Stimulated activated CD8-positive, alpha-beta memory T cell treated with anti-CD3 and anti-CD28 coated beads, Interleukin-4, amount 100 ng/mL, for 1 hour (primary cell): ENCODE data around the gene UGT1A8.
"Not testable (repeated sequence)": the region's sequence is repeated elsewhere in the genome, so short reads cannot be mapped to it uniquely, and the experiment has no call there.

Source experiments
- DNase-seq, 2 donors: peaks; one replicate each; pipeline ENCODE4 v3.0.0-alpha.2; 2020; ENCODE audit warnings: low read depth in 2 of 2, low spot score in 1 of 2

UGT1A8 gene

DNA sequence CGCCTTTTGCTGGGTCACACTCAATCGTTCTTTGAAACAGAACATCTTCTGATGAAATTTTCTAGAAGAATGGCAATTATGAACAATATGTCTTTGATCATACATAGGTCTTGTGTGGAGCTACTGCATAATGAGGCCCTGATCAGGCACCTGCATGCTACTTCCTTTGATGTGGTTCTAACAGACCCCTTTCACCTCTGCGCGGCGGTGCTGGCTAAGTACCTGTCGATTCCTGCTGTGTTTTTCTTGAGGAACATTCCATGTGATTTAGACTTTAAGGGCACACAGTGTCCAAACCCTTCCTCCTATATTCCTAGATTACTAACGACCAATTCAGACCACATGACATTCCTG lies 95.8 kb downstream of the UGT1A8 start:
- DNase-seq: no peak

DNA sequence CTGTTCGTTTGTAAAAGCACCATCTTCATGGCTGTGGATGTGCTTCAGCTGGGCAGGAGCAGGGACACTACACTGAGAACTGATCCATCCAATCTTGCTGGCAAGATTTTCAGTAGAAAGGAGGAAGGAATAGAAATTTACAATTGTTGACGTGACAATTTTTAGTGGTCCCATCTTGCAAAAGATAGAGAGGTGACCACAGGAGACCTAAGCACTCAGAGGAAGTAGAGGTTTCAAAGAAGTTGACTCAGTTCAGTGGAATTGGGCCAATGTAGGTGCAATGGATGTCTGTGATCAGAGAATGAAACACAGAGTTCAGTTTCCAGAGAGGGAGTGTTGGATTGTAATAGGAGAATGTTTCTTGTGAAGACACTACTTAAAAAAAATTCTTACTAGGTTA lies 96.7 kb downstream of the UGT1A8 start:
- DNase-seq: no peak

DNA sequence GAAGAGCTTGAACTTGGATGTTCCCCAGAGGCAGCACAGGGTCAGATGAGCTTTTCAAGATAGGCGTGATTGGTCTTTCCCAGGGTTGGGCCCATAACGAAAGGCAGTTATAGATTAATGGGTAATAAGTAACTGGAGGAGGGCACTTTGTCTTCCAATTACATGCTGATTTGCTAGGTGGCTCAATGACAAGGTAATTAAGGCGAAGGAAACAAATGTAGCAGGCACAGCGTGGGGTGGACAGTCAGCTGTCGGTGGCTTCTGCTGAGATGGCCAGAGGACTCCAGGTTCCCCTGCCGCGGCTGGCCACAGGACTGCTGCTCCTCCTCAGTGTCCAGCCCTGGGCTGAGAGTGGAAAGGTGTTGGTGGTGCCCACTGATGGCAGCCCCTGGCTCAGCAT lies 101.1 kb downstream of the UGT1A8 start, which contains the start of gene UGT1A4:
TSS of gene UGT1A4 (plus strand) at position 185 of the 400 bp plus-strand sequence. CDS start at position 270, 85 bp downstream.
- no peak for DNase-seq

DNA sequence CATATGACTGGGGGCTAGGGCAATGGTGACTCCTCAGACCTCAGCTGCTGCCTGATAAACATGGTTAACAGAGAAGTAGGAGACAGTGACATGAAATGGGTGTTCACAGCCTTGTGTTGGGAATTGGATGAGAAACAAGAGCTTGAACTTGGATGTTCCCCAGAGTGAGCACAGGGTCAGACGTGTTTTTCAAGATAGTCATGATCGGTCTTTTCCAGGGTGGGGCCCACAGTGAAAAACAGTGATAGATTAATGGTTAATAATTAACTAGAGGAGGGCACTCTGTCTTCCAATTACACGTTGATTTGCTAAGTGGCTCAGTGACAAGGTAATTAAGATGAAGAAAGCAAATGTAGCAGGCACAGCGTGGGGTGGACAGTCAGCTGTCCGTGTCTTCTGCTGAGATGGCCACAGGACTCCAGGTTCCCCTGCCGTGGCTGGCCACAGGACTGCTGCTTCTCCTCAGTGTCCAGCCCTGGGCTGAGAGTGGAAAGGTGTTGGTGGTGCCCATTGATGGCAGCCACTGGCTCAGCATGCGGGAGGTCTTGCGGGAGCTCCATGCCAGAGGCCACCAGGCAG lies 111.4 kb downstream of the UGT1A8 start, which contains the start of gene UGT1A3:
TSS of gene UGT1A3 (plus strand) at position 320 of the 579 bp plus-strand sequence. CDS start at position 405, 85 bp downstream.
- no peak for DNase-seq

DNA sequence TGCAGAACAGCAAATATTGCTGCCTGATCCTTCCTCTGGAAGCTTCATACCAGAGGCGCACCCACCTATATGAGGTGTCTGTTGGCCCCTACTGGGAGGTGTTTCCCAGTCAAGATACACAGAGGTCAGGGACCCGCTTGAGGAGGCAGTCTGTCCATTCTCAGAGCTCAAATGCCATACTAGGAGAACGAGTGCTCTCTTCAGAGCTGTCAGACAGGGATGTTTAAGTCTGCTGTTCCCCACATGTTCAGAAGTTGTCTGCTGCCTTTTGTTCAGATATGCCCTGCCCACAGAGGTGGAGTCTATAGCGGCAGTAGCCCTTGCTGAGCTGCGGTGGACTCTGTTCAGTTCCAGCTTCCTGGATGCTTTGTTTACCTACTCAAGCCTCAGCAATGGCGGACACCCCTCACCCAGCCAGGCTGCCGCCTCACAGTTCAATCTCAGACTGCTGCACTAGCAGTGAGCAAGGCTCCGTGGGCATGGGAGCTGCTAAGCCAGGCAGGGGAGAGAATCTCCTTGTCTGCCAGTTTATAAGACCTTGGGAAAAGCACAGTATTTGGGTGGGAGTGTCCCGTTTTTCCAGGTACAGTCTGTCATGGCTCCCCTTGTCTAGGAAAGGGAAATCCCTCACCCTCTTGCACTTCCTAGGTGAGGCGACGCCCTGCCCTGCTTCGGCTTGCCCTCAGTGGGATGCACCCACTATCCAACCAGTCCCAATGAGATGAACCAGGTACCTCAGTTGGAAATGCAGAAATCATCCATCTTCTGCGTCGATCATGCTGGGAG lies 119.6 kb downstream of the UGT1A8 start:
- not testable (repeated sequence) for DNase-seq

DNA sequence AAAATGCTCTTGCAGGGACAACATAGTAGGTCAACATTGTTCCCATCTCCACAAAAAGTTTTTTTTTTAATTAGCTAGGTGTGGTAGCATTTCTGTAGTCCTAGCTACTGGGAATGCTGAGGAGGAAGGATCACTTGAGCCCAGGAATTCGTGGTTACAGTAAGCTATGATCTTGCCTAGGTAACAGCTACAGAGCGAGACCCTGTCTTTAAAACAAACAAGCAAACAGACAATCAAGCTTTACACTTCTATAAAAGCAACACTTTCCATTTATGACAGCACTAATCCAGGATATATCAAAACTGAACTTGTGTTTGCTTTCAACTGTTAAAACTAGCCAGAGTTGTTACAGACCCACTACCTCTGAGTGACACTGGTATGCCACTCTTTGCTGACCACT lies 123.4 kb downstream of the UGT1A8 start:
- DNase-seq: no peak

DNA sequence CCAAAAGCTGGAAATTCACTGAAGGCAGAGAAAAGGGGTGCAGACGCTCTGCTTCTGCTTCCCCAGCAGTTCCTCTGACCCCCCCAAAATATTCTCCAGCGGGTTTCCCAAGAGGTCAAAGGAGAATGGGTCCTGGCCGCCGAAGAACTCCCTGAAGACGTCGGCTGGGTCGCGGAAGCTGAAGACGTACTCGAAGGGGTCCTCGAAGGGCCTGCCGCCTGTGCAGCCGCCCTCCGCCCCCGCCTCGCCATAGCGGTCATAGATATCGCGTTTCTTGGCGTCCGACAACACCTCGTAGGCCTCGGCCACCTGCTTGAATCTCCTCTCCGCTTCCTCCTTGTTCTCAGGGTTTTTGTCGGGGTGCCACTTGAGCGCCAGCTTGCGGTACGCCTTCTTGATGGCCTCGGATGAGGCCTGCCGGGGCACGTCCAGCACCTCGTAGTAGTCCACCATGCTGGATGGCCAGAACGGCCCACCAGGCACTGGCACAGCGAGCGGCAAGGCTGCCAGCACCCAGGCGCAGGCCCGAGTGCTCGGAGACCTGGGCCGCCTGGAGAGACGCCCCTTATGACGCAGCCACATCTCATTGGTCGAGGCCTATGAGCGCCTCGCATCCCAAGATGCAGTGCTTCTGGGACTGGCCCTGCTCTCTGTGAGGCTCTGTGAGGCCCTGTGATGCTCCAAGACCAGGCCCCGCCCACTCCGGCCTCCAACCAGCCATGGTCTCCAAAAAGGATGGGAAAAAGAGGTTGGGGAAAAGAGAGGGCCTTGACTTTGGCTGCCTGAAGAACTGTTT lies 126.2 kb downstream of the UGT1A8 start:
- no peak for DNase-seq

DNA sequence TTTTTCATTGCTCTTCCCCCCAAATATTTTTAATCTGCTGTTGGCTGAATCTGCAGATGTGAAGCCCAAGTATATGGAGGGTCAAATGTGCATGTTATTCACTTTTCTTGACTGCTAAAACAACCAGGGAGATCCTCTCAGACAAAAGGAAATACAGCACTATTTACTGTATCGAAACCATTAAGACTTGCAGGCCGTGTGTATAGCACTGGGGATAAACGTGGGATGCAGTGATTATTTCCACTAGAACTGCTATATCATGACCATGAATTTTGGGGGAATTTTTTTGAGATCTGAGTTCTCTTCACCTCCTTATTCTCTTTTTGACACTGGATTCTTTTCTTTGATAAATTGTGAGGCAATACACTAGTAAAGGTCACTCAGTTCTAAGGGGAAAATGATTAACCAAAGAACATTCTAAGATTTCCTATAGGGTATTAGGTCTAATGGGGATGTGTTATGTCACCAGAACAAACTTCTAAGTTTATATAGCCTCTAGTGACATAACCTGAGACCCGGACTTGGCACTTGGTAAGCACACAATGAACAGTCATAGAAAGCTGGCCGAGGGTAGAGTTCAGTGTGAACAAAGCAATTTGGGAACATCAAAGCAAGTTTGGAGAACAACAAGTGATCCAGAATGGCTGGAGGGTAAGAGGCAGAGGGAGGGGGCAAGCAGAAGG lies 127.8 kb downstream of the UGT1A8 start:
- DNase-seq: no peak

DNA sequence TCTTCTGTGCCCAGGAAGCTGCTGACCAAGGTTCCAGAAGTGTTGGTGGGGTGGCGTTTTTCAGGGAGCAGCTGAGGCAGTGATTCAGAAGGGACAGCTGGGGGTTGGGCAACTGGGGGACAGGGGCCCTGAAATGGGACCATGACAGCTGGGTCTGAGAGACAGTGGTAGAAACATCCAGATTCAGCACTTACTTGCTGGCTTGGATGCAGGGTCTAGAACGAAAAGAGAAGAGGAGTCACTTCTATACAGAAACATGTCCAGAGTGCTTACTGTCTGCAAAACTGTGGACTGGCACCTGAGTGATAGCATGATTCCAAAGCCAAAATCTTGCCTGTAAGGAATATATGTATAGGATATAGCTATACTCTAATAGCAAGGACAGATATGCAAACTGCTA lies 128.4 kb downstream of the UGT1A8 start:
- DNase-seq: not testable (repeated sequence)

DNA sequence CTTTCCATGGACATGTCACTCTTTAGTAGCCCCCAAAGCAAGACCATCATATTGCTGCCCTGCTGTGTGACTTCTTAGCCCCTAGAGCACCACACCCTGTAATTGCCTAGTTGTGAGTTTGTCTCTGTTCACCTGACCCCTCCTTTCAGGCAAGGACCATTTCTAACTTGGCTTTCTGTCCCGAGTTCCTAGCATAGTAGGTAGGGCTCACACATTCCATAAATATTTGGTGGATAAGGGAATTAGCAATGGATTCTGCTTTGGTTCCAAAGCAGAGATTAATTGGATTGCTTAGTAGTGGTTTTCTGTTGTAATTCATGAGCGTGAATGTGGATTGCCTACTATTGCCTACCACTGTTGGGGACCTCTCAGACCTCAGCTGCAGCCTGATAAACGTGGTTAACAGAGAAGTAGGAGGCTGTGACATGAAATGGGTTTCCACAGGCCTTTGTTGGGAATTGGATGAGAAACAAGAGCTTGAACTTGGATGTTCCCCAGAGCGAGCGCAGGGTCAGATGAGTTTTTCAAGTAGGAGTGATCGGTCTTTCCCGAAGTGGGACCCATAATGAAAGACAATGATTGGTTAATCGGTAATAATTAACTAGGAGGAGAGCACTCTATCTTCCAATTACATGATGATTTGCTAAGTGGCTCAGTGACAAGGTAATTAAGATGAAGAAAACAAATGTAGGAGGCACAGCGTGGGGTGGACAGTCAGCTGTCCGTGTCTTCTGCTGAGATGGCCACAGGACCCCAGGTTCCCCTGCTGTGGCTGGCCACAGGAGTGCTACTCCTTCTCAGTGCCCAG lies 129.2 kb downstream of the UGT1A8 start:
- no peak for DNase-seq

DNA sequence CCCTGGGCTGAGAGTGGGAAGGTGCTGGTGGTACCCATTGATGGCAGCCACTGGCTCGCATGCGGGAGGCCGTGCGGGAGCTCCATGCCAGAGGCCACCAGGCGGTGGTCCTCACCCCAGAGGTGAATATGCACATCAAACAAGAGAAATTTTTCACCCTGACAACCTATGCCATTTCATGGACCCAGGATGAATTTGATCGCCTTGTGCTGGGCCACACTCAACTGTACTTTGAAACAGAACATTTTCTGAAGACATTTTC lies 129.8 kb downstream of the UGT1A8 start:
- no peak for DNase-seq

DNA sequence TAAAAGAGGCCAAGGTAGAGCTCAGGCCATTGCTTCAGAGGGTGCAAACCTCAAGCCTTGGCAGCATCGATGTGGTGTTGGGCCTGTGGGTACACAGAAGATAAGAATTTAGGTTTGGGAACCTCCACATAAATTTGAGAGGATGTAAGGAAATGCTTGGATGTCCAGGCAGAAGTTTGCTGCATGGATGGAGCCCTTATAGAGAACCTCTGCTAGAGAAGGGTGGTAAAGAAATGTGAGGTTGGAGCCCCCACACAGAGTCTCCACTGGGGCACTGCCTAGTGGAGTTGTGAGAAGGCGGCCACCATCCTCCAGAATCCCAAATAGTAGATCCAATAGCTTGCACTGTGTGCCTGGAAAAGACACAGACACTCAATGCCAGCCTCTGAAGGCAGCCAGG lies 133.3 kb downstream of the UGT1A8 start:
- not testable (repeated sequence) for DNase-seq

DNA sequence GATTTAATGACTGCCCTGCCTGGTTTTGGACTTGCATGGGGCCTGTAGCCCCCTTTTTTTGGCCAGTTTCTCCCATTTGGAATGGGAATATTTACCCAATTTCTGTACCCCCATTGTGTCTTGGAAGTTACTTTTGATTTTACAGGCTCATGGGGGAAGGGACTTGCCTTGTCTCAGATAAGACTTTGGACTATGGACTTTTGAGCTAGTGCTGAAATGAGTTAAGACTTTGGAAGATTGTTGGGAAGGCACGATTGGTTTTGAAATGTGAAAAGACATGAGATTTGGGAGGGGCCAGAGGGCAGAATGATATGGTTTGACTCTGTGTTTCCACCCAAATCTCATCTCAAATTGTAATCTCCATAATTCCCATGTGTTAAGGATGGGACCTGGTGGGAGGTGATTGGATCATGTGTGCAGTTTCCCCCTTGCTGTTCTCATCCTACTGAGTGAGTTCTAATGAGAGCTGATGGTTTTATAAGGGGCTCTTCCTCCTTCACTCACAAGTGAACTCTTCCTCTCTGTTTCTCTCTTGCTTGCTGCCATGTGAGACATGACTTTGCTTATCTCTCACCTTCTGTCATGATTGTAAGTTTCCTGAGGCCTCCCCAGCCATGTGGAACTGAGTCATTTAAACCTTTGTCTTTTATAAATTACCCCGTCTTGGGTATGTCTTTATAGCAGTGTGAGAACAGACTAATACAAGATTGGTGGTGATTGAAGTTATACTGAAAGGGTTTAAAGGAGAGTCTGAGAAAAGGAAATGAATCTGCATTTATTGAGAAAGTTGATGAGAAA lies 134.0 kb downstream of the UGT1A8 start:
- not testable (repeated sequence) for DNase-seq

DNA sequence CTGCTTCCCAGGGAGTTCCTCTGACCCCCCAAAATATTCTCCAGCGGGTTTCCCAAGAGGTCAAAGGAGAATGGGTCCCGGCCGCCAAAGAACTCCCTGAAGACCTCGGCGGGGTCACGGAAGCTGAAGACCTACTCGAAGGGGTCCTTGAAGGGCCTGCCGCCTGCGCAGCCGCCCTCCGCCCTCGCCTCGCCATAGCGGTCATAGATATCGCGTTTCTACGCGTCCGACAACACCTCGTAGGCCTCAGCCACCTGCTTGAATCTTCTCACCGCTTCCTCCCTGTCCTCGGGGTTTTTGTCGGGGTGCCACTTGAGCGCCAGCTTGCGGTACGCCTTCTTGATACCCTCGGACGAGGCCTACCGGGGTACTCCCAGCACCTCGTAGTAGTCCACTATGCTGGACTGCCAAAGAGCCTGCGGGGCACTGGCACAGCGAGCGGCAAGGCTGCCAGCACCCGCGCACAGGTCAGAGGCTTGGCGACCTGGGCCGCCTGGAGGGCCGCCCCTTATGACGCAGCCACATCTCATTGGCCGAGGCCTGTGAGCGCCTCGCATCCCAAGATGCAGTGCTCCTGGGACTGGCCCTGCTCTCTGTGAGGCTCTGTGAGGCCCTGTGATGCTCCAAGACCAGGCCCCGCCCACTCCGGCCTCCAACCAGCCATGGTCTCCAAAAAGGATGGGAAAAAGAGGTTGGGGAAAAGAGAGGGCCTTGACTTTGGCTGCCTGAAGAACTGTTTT lies 137.6 kb downstream of the UGT1A8 start:
- no peak for DNase-seq

DNA sequence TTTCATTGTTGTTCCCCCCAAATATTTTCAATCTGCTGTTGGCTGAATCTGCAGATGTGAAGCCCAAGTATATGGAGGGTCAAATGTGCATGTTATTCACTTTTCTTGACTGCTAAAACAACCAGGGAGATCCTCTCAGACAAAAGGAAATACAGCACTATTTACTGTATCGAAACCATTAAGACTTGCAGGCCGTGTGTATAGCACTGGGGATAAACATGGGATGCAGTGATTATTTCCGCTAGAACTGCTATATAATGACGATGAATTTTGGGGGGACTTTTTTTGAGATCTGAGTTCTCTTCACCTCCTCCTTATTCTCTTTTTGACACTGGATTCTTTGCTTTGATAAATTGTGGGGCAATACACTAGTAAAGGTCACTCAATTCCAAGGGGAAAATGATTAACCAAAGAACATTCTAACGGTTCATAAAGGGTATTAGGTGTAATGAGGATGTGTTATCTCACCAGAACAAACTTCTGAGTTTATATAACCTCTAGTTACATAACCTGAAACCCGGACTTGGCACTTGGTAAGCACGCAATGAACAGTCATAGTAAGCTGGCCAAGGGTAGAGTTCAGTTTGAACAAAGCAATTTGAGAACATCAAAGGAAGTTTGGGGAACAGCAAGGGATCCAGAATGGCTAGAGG lies 139.1 kb downstream of the UGT1A8 start:
- DNase-seq: no peak

DNA sequence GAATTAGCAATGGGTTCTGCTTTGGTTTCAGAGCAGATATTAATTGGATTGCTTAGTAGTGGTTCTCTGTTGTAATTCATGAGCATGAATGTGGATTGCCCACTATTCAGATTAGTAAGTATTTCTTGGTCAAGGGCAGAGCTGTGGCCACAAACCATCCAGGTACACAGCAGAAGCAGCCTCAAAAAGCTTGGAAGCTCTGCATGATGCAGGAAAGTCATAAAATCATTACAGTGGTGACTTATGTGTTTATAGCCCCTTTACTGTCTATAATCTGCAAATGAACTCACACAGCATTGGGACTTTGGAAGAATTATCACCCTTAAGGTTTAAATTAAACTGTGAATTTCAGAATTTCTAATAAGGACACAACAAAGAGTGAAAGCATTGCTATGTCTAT lies 140.7 kb downstream of the UGT1A8 start:
- no peak for DNase-seq

DNA sequence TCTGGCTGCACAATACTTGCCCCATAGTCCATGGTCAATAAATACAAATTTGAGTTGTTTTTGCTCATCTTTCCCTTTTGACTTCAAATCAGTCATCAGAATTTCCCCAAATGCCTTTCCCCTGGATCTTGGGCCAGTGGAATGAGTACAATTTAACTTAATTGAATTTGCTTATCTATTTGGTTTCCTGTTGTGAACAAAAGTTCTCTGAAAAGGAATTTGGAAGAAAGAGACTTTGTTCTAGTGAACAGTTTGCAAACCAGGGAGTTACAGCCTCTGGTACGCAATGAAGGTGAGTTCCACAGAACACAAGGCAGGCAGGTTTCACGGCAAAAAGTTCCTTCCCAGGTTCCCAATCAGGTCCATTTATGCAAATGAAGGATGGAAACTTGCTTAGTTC lies 141.4 kb downstream of the UGT1A8 start:
- no peak for DNase-seq

DNA sequence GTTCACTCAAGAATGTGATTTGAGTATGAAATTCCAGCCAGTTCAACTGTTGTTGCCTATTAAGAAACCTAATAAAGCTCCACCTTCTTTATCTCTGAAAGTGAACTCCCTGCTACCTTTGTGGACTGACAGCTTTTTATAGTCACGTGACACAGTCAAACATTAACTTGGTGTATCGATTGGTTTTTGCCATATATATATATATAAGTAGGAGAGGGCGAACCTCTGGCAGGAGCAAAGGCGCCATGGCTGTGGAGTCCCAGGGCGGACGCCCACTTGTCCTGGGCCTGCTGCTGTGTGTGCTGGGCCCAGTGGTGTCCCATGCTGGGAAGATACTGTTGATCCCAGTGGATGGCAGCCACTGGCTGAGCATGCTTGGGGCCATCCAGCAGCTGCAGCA lies 142.6 kb downstream of the UGT1A8 start, which contains the start of gene UGT1A1:
TSS of gene UGT1A1 (plus strand) at position 228 of the 400 bp plus-strand sequence. CDS start at position 246, 18 bp downstream.
- no peak for DNase-seq
